NCI-H2227 (cell line): ENCODE measurements around the gene SLC2A4.
"Not testable (repeated sequence)": the region's sequence is repeated elsewhere in the genome, so short reads cannot be mapped to it uniquely, and the experiment has no call there.

Experiments used
- DNase-seq: peaks from one replicate; lab custom pipeline; 2025; ENCODE audit not compliant: unreplicated experiment; lab: John Stamatoyannopoulos, UW

SLC2A4 gene

GRCh38 chr17:7281074-7281952, at the start of gene SLC2A4:
TSS of gene SLC2A4 (plus strand) at chr17:7281718. CDS start at chr17:7281935, 217 bp downstream.
- DNase-seq = peak; percentile 96

GRCh38 chr17:7232114-7232513, 49.4 kb upstream of the SLC2A4 start:
- no peak for DNase-seq

GRCh38 chr17:7233701-7234082, 47.8 kb upstream of the SLC2A4 start:
- no peak for DNase-seq

- peak; percentile 94 for DNase-seq
Observed at GRCh38 chr17:7234083-7234951, 47.2 kb upstream of the SLC2A4 start, which contains the start of gene DVL2. TSS of gene DVL2 (minus strand) at chr17:7234517. CDS start at chr17:7234262, 255 bp downstream.

- DNase-seq = no peak
Observed at GRCh38 chr17:7235693-7236665, 45.5 kb upstream of the SLC2A4 start.

GRCh38 chr17:7236808-7237207, 44.7 kb upstream of the SLC2A4 start:
- DNase-seq = no peak

GRCh38 chr17:7237266-7237760, 44.2 kb upstream of the SLC2A4 start:
- no peak for DNase-seq

- peak; percentile 75 for DNase-seq
Observed at GRCh38 chr17:7237761-7238419, 43.6 kb upstream of the SLC2A4 start.

GRCh38 chr17:7238420-7239090, 43.0 kb upstream of the SLC2A4 start:
- DNase-seq = no peak

- peak; percentile 98 for DNase-seq
Observed at GRCh38 chr17:7239091-7240027, 42.2 kb upstream of the SLC2A4 start, which contains the start of gene PHF23. TSS of gene PHF23 (minus strand) at chr17:7239457. CDS start at chr17:7239279, 178 bp downstream.

GRCh38 chr17:7240375-7240774, 41.1 kb upstream of the SLC2A4 start:
- DNase-seq = no peak

GRCh38 chr17:7241090-7241733, 40.3 kb upstream of the SLC2A4 start:
- no peak for DNase-seq

- DNase-seq = peak; percentile 90
Observed at GRCh38 chr17:7241783-7242716, 39.5 kb upstream of the SLC2A4 start, which contains the start of gene GABARAP. TSS of gene GABARAP (minus strand) at chr17:7242449. CDS start at chr17:7242330, 119 bp downstream.

- DNase-seq = peak; percentile 95
Observed at GRCh38 chr17:7242717-7243452, 38.6 kb upstream of the SLC2A4 start.

- DNase-seq = no peak
Observed at GRCh38 chr17:7243453-7243729, 38.1 kb upstream of the SLC2A4 start.

GRCh38 chr17:7243838-7244237, 37.7 kb upstream of the SLC2A4 start:
- not testable (repeated sequence) for DNase-seq
